ENCODE results near the gene HOXA1. TPM values are rescaled to one million over a fixed set of nuclear protein-coding genes. Genes with fewer than 3 reads are reported as not detected.

HOXA1 gene
- total RNA-seq, 1 experiment from 2014 or later, result 8.8 TPM

DNA sequence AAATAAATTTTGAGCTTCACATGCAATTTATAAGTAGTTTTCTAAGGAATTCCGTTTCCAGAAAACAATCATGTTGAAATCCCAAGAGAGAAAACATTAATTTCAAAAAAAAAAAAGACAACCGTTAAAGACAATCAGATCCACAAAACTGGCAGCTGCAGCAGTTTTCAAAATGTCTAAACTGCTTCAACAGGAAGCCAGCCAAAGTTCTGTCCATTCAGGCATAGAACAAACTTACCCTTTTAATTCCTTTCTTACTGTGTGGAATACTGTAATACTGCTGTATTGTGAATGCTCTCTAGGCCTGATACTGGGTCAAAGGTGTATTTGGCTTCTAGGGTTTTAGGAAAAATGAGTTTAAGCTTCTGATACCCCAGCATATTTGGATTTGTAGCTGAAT, 31.6 kb downstream of the HOXA1 start:
- TF ChIP-seq, protein P1, sequence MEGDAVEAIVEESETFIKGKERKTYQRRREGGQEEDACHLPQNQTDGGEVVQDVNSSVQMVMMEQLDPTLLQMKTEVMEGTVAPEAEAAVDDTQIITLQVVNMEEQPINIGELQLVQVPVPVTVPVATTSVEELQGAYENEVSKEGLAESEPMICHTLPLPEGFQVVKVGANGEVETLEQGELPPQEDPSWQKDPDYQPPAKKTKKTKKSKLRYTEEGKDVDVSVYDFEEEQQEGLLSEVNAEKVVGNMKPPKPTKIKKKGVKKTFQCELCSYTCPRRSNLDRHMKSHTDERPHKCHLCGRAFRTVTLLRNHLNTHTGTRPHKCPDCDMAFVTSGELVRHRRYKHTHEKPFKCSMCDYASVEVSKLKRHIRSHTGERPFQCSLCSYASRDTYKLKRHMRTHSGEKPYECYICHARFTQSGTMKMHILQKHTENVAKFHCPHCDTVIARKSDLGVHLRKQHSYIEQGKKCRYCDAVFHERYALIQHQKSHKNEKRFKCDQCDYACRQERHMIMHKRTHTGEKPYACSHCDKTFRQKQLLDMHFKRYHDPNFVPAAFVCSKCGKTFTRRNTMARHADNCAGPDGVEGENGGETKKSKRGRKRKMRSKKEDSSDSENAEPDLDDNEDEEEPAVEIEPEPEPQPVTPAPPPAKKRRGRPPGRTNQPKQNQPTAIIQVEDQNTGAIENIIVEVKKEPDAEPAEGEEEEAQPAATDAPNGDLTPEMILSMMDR (IDR thresholded peaks at IDR 0.05), result no peak
- TF ChIP-seq POLR2AphosphoS5 (IDR thresholded peaks at IDR 0.05; ENCODE audit: low read depth, low read length), result no peak
- no peak overlapping the region for H3K4me3 ChIP-seq (ENCODE audit: low read depth in 2 of 2, low read length in 2 of 2)
- BruUV-seq (replicated peaks), result no TSS peak
- in situ Hi-C loops (cut with HindIII; ENCODE audit: low pct_unique_long_range_greater_than_20kb, low sequenced_read_pairs) (no loop called here), intact Hi-C loops (cut with micrococcal nuclease; ENCODE audit: unreplicated experiment) (no loop called here)
- DNase-seq (ENCODE audit: low read depth, low spot score) (no peak), ATAC-seq (no peak)
- peaks cover 18% of the 10 kb centered on the region for H3K4me1 ChIP-seq (ENCODE audit: control insufficient read depth, insufficient read depth, low read length)
- CTCF ChIA-PET, result interaction anchor here (0.7 kb wide), 2 partner anchors 31 to 35 kb away, joined by 3 to 6 read pairs; no protein-coding TSS in a partner anchor
- POLR2A ChIA-PET, result interaction anchor here (0.6 kb wide), 1 partner anchor 23 kb away, joined by 4 read pairs; no protein-coding TSS in a partner anchor
- H3K27ac ChIP-seq (ENCODE audit: low read length), result peak overlapping the region; percentile 32; the same call in 1 of the 2 replicates
- H3K27me3 ChIP-seq (ENCODE audit: control insufficient read depth, insufficient read depth, low read length), result no peaks in the 10 kb centered on the region
- H3K9me3 ChIP-seq (ENCODE audit: control insufficient read depth, insufficient read depth, low read depth, low read length), result no peaks in the 10 kb centered on the region
- H3K36me3 ChIP-seq (ENCODE audit: control insufficient read depth, insufficient read depth, low read length), result no peaks in the 10 kb centered on the region

- no TSS peak for BruUV-seq (replicated peaks)
- Histone ChIP-seq H3K27ac (ENCODE audit: low read length) (no peak overlapping the region), H3K9me3 (ENCODE audit: control insufficient read depth, insufficient read depth, low read depth, low read length) (no peaks in the 10 kb centered on the region), H3K4me1 (ENCODE audit: control insufficient read depth, insufficient read depth, low read length) (peaks cover 18% of the 10 kb centered on the region), H3K36me3 (ENCODE audit: control insufficient read depth, insufficient read depth, low read length) (no peaks in the 10 kb centered on the region), H3K27me3 (ENCODE audit: control insufficient read depth, insufficient read depth, low read length) (no peaks in the 10 kb centered on the region), H3K4me3 (ENCODE audit: low read depth in 2 of 2, low read length in 2 of 2) (no peak overlapping the region)
- ATAC-seq (no peak), DNase-seq (ENCODE audit: low read depth, low spot score) (no peak)
- ChIA-PET CTCF (no interaction called here), POLR2A (no interaction called here)
- in situ Hi-C loops (cut with HindIII; ENCODE audit: low pct_unique_long_range_greater_than_20kb, low sequenced_read_pairs) (no loop called here), intact Hi-C loops (cut with micrococcal nuclease; ENCODE audit: unreplicated experiment) (no loop called here)
- TF ChIP-seq TCF7L2 (IDR thresholded peaks at IDR 0.05; ENCODE audit: low read depth, low read length) (no peak), POLR2AphosphoS5 (IDR thresholded peaks at IDR 0.05; ENCODE audit: low read depth, low read length) (no peak), SIN3A (IDR thresholded peaks at IDR 0.05; ENCODE audit: borderline replicate concordance, insufficient read depth, low read depth, low read length) (no peak)
- TF ChIP-seq, protein P1 (IDR thresholded peaks at IDR 0.05), result no peak
- TF ChIP-seq, protein P2, sequence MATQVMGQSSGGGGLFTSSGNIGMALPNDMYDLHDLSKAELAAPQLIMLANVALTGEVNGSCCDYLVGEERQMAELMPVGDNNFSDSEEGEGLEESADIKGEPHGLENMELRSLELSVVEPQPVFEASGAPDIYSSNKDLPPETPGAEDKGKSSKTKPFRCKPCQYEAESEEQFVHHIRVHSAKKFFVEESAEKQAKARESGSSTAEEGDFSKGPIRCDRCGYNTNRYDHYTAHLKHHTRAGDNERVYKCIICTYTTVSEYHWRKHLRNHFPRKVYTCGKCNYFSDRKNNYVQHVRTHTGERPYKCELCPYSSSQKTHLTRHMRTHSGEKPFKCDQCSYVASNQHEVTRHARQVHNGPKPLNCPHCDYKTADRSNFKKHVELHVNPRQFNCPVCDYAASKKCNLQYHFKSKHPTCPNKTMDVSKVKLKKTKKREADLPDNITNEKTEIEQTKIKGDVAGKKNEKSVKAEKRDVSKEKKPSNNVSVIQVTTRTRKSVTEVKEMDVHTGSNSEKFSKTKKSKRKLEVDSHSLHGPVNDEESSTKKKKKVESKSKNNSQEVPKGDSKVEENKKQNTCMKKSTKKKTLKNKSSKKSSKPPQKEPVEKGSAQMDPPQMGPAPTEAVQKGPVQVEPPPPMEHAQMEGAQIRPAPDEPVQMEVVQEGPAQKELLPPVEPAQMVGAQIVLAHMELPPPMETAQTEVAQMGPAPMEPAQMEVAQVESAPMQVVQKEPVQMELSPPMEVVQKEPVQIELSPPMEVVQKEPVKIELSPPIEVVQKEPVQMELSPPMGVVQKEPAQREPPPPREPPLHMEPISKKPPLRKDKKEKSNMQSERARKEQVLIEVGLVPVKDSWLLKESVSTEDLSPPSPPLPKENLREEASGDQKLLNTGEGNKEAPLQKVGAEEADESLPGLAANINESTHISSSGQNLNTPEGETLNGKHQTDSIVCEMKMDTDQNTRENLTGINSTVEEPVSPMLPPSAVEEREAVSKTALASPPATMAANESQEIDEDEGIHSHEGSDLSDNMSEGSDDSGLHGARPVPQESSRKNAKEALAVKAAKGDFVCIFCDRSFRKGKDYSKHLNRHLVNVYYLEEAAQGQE (IDR thresholded peaks at IDR 0.05; ENCODE audit: insufficient read depth in 1 of 2, low read depth in 2 of 2, low read length in 1 of 2), result no peak
Measured at GRCh38 chr7:27062946-27063345, 32.9 kb downstream of the HOXA1 start.
